SK-N-MC (cell line): ENCODE measurements around the gene RLIM.
"Not testable (repeated sequence)": the region's sequence is repeated elsewhere in the genome, so short reads cannot be mapped to it uniquely, and the experiment has no call there.

Source experiments
- DNase-seq: peaks from one replicate; pipeline ENCODE4 v3.0.0-alpha.2; 2011; ENCODE audit warnings: low read depth, low spot score
- H3K27ac ChIP-seq: fragments of 200-600 bp; sonication (generic); 2 replicates; pipeline ENCODE4 v1.5.1; 2016; ENCODE audit warnings: mixed run types
- H3K36me3 ChIP-seq: fragments of 200-600 bp; sonication (generic); 2 replicates; pipeline ENCODE4 v1.6.1; 2017; ENCODE audit warnings: antibody characterized with exemption, low read length, mixed read lengths; ENCODE audit not compliant: insufficient read depth
- H3K4me3 ChIP-seq: fragments of 200-600 bp; sonication (generic); 2 replicates; pipeline ENCODE4 v1.5.1; 2016
- H3K9ac ChIP-seq: fragments of 200-600 bp; sonication (generic); 2 replicates; pipeline ENCODE4 v1.8.0; 2017; ENCODE audit warnings: mixed run types, mixed read lengths; ENCODE audit not compliant: insufficient read length
- H3K9me3 ChIP-seq: fragments of 200-600 bp; sonication (generic); 2 replicates; pipeline ENCODE4 v1.6.1; 2017; ENCODE audit warnings: low read depth, mild to moderate bottlenecking, antibody characterized with exemption, low read length, moderate library complexity, mixed read lengths
- EZH2 ChIP-seq: fragments of 200-600 bp; sonication (generic); IDR thresholded peaks from one replicate; pipeline ENCODE4 v1.6.1; 2017; ENCODE audit warnings: antibody characterized with exemption
- FOXP2 ChIP-seq: optimal IDR thresholded peaks from 2 replicates; pipeline ENCODE3; 2011; ENCODE audit warnings: mild to moderate bottlenecking, moderate library complexity; ENCODE audit not compliant: insufficient read depth; ENCODE audit errors: extremely low read length, control extremely low read depth
- POLR2AphosphoS5 ChIP-seq: IDR thresholded peaks from 2 replicates; pipeline ENCODE4 v1.6.1; 2012; ENCODE audit warnings: mild to moderate bottlenecking, low read depth, low read length, borderline replicate concordance

The RLIM gene, protein sequence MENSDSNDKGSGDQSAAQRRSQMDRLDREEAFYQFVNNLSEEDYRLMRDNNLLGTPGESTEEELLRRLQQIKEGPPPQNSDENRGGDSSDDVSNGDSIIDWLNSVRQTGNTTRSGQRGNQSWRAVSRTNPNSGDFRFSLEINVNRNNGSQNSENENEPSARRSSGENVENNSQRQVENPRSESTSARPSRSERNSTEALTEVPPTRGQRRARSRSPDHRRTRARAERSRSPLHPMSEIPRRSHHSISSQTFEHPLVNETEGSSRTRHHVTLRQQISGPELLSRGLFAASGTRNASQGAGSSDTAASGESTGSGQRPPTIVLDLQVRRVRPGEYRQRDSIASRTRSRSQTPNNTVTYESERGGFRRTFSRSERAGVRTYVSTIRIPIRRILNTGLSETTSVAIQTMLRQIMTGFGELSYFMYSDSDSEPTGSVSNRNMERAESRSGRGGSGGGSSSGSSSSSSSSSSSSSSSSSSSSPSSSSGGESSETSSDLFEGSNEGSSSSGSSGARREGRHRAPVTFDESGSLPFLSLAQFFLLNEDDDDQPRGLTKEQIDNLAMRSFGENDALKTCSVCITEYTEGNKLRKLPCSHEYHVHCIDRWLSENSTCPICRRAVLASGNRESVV

DNA sequence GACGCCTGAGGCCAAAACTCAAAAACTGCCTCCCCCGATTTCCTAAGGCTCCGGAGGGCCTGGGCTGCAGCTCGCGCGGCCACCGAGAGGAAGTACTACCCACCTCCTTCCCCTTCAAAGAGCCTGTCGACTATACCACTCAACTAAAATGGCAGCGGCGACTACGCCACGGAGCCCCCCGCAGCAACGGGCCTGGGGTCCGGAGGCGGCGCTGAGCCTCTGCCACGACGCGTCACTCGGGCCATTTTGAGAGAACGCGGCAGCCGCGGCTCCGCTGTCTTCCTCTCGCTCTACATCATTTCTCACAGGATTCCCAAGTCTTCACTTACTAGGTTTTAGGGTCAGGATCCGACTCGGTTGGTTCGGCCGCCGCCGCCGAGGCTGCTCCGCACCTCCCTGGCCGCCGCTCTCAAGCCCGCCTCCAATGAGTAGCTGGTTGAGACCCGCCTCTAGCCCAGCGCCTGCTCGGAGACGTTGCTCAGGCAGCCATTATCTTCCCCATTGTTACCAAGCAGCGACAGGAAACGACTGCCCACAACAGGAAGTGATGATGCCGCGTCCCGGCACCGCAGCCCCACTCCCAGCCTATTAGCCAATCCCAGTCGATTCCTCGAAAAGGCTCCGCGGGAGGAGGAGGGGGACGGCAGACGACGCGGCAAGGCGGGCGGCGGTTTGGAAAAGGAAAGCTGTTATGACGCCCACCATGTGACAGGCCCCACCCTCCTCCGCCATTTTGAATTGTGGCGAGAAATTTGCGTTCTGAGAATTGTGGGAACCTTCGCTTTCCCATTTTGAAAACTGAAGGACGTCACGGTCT, at the start of gene RLIM:
Gene RLIM, minus strand, starts transcription at position 532 of the 817 bp plus-strand sequence. CDS start 18,647 bp downstream, outside the sequence.
- H3K27ac ChIP-seq, result peak within 1 kb of the TSS; percentile 93
- peaks cover 29% of the 10 kb centered on the region for H3K36me3 ChIP-seq
- TF ChIP-seq EZH2, result no peak
- TF ChIP-seq POLR2AphosphoS5, result peak; percentile 68
- TF ChIP-seq FOXP2, result no peak
- peak within 1 kb of the TSS; percentile 96 for H3K9ac ChIP-seq
- H3K9me3 ChIP-seq, result no peaks in the 10 kb centered on the region
- peak within 1 kb of the TSS; percentile 86 for H3K4me3 ChIP-seq
- peak; percentile 73 for DNase-seq

DNA sequence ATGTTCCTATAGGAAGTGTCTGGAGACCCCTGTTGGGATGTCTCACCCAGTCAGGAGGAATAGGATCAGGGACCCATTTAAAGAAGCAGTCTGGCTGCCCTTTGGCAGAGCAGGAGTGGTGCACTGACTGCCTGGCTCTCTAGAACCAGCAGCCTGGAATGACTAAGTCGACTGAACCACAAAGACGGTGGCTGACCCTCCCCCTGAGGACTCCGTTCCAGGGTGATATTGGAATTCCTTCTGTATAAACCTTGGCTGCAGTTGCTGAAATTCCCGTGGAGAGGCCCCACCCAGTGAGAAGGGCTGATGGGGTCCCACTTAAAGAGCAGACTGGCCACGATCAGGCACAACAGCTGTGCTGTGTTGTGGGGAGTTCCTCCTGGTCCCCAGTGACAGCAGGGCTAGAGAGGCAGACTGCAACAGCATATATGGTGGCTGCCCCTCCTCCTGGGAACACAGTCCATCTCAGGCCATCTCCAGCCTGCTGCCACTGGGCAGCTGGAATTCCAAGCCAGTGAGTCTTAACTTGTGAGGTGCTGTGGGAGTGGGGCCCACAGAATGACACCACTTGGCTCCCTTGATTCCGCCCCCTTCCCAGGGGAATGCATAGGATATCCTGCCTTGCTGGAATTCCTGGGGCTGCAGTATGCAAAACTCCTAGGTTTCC, 41.8 kb upstream of the RLIM start:
- H3K9me3 ChIP-seq, result no peaks in the 10 kb centered on the region
- no peaks in the 10 kb centered on the region for H3K36me3 ChIP-seq
- no peak for DNase-seq
- no peak for TF ChIP-seq POLR2AphosphoS5
- H3K27ac ChIP-seq, result no peak overlapping the region
- H3K4me3 ChIP-seq, result no peak overlapping the region
- H3K9ac ChIP-seq, result no peak overlapping the region

DNA sequence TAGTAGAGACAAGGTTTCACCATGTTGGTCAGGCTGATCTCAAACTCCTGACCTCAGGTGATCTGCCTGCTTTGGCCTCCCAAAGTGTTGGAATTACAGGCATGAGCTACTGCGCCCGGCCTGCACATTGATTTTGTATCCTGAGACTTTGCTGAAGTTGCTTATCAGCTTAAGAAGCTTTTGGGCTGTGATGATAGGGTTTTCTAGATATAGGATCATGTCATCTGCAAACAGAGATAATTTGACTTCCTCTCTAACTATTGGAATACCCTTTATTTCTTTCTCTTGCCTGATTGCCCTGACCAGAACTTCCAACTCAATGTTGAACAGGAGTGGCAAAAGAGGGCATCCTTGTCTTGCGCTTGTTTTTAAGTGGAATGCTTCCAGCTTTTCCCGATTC, 40.5 kb upstream of the RLIM start:
- not testable (repeated sequence) for H3K36me3 ChIP-seq, H3K9ac ChIP-seq, H3K4me3 ChIP-seq, DNase-seq, H3K9me3 ChIP-seq, H3K27ac ChIP-seq

DNA sequence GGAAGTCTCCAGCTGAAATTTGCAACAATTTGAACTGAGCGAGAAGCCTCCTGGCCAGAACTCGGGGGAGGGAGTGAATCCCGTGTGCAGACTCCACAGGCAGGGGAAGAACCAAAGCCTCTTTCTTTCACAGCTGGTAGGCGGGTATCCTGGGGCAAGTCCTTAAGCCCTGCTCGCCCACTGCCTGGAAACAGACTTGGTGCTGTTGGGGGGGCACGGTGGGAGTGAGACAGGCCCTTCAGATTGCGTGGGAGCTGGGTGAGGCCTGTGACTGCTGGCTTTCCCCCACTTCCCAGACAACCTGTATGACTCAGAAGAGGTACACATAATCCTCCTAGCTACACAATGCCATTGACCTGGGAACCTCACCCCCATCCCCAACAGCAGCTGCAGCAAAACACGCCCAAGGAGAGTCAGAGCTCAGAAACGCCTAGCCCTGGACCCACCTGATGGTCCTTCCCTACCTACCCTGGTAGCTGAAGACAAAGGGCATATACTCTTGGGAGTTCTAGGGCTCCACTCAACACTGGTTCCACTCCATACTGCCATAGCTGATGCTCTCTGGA, 22.4 kb upstream of the RLIM start:
- no peak for DNase-seq
- Histone ChIP-seq H3K4me3 (no peak overlapping the region), H3K9ac (no peak overlapping the region), H3K36me3 (no peaks in the 10 kb centered on the region), H3K27ac (no peak overlapping the region), H3K9me3 (no peaks in the 10 kb centered on the region)
- no peak for TF ChIP-seq EZH2

DNA sequence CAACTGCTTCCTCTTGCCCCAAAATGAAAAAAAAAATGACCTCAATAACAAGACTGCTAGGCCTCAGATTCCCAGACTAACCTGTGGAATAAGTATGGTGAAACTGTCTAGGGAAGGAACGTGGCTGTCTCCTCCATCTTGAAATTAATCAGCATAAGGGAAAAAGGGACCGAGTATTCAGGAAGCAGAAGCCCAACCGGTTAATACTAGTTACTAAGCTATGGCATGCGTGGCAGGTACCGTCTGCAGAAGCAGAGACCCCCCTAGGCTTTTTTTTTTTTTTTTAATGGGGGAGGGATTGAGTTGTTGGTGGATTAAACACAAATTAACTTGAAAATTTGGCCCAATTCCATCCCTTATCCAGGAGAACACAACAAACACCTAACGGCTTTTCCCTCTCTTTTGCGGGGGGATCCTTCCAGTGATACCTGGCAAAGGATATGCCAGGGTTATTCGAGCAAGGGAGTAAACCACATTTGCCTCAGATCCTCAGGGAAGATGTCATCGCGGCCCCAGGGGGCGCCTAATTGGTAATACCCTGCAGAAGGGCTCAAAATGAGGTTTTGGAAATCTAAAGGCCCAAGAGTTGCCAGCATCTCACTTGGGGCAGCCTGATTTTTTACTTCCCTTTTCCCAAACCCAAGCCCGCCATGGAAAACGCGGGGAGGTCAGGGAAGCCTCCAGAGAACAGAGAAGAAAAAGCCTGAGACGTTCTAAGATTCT, 893 bp downstream of the RLIM start:
- H3K4me3 ChIP-seq, result peak overlapping the region; percentile 86
- no peaks in the 10 kb centered on the region for H3K9me3 ChIP-seq
- H3K27ac ChIP-seq, result peak overlapping the region; percentile 93
- no peak for TF ChIP-seq POLR2AphosphoS5
- no peak for TF ChIP-seq FOXP2
- TF ChIP-seq EZH2, result no peak
- no peak for DNase-seq
- peaks cover 34% of the 10 kb centered on the region for H3K36me3 ChIP-seq
- H3K9ac ChIP-seq, result peak overlapping the region; percentile 96

DNA sequence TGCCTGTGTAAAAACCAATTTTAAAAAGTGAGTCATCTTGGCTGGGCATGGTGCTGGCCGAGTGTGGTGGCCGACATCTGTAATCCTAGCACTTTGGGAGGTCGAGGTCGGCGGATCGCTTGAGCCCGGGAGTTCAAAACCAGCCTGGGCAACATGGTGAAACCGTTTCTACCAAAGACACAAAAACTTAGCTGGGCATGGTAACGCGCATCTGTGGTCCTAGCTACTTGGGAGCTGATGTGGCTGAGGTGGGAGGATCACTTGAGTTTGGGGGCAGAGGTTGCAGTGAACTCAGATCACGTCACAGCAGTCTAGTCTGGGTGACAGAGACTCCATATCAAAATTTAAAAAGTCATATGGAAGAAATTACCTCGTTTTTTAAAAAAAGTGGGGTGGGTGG, 7.6 kb downstream of the RLIM start:
- Histone ChIP-seq H3K27ac (no peak overlapping the region), H3K9ac (no peak overlapping the region), H3K9me3 (no peaks in the 10 kb centered on the region), H3K4me3 (no peak overlapping the region), H3K36me3 (peaks cover 61% of the 10 kb centered on the region)
- no peak for DNase-seq
- no peak for TF ChIP-seq FOXP2
- no peak for TF ChIP-seq EZH2
- TF ChIP-seq POLR2AphosphoS5, result no peak

DNA sequence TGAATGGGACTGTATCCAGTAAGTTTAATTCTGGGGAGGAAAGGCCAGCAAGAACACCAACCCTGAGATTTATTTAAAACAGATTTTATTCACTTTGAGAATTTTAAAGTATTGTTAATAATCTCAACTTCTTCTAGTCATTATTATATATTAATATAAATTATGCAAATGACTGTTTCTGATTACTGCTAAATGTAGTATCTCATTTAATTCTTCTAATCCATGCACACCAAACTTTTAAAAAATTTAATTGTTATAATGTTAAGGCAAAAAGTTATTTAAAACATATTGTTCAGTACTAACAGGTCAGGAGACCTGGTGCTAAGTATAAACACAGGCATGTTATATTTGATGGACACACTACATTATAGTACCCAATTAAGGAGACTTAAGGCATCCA, 8.1 kb downstream of the RLIM start:
- Histone ChIP-seq H3K36me3 (peaks cover 57% of the 10 kb centered on the region), H3K4me3 (no peak overlapping the region), H3K9ac (no peak overlapping the region), H3K27ac (no peak overlapping the region), H3K9me3 (no peaks in the 10 kb centered on the region)
- DNase-seq, result no peak
- no peak for TF ChIP-seq FOXP2
- TF ChIP-seq POLR2AphosphoS5, result no peak
- TF ChIP-seq EZH2, result no peak

DNA sequence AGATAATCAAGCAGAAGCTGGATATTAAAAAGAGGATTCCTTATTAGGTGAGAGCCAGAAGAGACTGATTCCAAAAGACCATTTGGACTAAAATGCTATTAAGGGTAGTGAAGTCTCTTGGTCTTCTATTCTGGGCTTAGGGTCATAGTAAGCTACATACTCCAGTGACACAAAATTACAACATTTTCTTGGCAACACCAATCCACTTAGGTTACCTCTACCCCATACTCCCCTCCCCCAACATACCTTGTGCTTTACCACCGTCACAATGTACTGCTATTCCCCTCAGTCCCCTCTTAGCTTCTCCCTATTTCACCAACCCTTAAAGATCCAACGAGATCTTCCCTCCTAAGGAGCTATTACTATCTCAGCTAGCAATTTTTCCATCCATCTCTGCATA, 11.4 kb downstream of the RLIM start:
- TF ChIP-seq POLR2AphosphoS5 (no peak), FOXP2 (no peak), EZH2 (no peak)
- H3K27ac ChIP-seq, result no peak overlapping the region
- H3K9me3 ChIP-seq, result no peaks in the 10 kb centered on the region
- no peak overlapping the region for H3K4me3 ChIP-seq
- H3K36me3 ChIP-seq, result peaks cover 52% of the 10 kb centered on the region
- no peak overlapping the region for H3K9ac ChIP-seq
- DNase-seq, result no peak
